SW480 (cell line): Measurements from ENCODE around the gene IFIT3.
"Not testable (repeated sequence)": the region's sequence is repeated elsewhere in the genome, so short reads cannot be mapped to it uniquely, and the experiment has no call there.

Source experiments
- DNase-seq: peaks from one replicate; pipeline ENCODE4 v3.0.0-alpha.2; 2016; ENCODE audit warnings: low spot score

The IFIT3 gene

DNA sequence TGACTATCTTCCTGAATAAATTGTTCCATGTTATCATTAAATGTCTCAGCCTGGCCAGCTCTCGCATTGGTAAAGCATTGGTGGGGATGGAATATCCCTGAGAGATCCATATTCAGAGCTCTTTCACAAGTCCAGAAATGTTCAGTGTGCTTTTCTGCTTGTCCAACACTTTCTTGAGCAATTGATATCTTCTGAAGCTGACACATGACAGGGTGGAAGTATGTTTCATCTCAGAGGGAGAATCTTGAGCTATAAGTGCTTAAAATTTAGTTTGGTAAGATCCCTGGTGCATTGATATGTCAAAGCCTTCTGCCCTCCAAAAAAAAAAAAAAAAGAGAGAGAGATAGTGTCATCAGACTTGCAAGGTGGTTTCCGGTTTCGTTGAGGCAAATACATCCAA lies 7.4 kb downstream of the IFIT3 start:
- no peak for DNase-seq

GRCh38 chr10:89336241-89336640 lies 8.4 kb downstream of the IFIT3 start:
- DNase-seq, result no peak

DNA sequence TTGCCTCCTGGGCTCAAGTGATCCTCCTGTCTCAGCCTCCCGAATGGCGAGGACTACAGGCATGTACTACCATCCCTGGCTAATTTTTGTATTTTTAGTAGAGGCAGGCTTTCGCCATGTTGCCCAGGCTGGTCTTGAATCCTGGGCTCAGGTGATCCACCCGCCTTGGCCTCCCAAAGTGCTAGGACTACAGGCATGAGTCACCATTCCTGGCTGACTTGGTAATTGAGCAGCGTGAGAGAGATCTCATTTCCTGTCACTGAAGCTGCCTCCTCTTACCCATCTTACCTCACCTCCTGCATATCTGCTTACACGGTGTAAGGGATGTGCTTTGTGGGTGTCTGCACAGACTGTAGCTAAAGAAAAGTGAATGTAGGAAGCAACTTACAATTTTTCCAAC lies 9.7 kb downstream of the IFIT3 start:
- DNase-seq, result no peak

- DNase-seq, result no peak
These were observed 10.9 kb downstream of the IFIT3 start for GRCh38 chr10:89338713-89339112.

DNA sequence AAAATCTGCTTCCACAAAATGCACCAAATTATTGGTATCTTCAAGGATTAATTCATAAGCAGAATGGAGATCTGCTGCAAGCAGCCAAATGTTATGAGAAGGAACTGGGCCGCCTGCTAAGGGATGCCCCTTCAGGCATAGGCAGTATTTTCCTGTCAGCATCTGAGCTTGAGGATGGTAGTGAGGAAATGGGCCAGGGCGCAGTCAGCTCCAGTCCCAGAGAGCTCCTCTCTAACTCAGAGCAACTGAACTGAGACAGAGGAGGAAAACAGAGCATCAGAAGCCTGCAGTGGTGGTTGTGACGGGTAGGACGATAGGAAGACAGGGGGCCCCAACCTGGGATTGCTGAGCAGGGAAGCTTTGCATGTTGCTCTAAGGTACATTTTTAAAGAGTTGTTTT lies 12.1 kb downstream of the IFIT3 start:
- no peak for DNase-seq

DNA sequence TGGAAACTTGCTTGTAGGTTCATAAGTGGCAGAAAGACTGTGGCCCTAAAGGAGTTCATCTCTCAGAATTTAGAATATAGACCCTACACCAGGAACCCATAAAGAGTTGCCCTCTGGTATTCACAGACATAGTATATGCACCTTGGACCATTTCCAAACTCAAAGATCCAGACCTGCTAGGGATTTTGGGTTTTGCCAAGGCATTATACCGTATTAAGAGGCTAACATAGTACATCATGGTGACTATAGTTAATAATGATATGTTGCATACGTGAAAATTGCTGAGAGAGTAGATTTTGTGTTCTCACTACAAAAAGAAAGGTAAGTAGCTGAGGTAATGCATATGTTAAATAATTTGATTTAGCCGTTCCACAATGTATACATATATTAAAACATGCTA lies 13.9 kb downstream of the IFIT3 start:
- no peak for DNase-seq

- no peak for DNase-seq
These were observed 14.6 kb downstream of the IFIT3 start for GRCh38 chr10:89342206-89342958.

GRCh38 chr10:89343089-89343767 lies 15.4 kb downstream of the IFIT3 start:
- DNase-seq, result no peak

GRCh38 chr10:89344156-89344555 lies 16.4 kb downstream of the IFIT3 start:
- DNase-seq, result no peak

- no peak for DNase-seq
These were observed 17.7 kb downstream of the IFIT3 start for GRCh38 chr10:89345367-89346000.

DNA sequence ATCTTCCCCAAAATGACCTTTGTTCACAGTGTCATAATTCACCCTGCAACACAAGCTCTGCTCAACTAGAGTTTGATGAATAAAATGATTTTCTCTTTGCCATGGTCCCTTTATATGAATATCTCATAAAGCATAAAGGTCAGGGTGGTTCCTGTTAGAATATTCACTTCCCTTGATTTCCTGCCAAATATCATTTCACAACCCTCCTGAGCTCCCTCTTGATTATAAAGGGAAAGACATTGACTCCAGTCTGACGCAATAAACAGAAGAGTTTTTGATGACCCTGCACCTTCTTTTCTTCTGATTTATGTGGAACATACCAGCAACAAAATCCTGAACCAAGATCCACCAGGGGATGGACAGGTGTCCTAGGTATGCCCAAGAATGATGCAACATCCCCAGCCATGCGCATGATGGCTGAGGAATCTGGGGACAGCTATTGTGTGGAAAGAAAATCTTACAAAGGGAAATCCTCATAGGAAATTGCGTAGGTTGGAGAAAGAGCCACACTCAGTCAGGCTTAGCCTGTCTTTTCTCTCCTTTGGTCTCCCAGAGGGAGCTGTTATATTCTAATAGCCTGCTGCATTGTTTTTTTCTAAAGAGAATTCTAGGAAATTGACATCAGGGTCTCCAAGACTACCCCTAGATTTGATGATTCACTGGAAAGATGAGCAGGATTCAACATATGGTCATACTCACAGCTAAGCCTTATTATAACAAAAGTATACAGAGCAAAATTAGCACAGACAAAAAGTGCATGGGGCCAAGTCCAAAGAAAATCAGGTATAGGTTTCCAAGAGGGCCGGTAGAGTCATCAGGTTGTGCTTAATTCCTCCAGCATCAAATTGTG lies 18.8 kb downstream of the IFIT3 start:
- DNase-seq, result no peak

- DNase-seq, result no peak
These were observed 20.1 kb downstream of the IFIT3 start for GRCh38 chr10:89347701-89348457.

- no peak for DNase-seq
These were observed 20.7 kb downstream of the IFIT3 start for GRCh38 chr10:89348481-89348880.

DNA sequence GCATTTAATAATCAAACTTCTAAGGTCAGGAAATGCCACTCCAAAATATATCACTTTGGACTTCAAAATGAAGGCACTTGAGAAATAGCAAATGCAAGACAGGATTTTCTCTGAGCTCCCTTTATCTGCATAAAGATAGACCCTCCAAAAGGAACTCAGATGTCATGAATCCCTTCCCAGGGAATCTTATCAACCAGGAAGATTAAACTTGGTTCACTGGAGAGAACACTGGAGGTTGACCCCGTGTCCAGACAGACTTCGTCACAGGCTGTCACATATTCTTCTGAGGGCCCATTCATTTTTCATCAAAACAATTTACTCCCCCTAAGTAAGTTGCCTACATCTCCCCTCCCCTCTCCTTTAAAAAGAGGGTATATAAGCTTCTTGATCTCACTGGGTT lies 21.2 kb downstream of the IFIT3 start:
- no peak for DNase-seq

- DNase-seq, result not testable (repeated sequence)
These were observed 23.0 kb downstream of the IFIT3 start for GRCh38 chr10:89350631-89351315.

- DNase-seq, result peak; percentile 50
These were observed 23.6 kb downstream of the IFIT3 start for GRCh38 chr10:89351412-89351779.

- peak; percentile 94 for DNase-seq
These were observed 24.2 kb downstream of the IFIT3 start for GRCh38 chr10:89351780-89352597.

DNA sequence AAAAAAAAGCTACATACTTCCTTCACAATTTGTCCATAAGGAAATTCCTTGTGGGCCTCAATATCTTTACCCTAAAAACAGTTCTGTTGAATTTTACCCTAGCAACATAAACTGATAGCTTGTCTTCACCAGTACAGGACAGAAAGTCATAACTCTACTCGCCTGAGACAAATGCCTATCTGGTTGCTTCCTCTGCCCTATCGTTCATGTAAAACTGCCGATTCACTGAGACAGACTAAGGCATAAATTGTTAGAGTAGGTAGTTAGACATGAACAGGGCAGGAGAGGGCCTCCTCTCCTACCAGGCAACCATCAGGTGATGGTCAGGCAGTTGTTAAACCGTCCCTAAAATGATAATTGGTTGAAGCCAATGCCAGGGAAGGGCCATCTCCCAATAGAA lies 25.0 kb downstream of the IFIT3 start:
- DNase-seq, result no peak

DNA sequence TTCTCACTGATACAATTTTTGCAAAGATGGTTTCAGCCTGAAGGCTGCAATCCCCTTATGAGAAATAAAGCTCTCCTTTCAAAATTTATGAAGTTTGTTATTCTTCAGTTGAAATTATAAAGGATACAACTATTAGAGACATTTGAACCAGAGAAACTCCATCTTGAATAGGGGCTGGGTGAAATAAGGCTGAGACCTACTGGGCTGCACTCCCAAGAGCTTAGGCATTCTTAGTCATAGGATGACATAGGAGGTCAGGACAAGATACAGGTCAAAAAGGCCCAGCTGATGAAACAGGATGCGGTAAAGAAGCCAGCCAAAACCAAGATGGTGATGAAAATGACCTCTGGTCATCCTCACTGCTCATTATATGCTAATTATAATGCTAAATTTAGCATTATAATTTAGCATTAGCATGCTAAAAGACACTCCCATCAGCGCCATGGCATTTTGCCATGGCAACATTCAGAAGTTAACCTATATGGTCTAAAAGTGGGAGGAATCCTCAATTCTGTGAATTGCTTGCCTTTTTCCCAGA lies 27.7 kb downstream of the IFIT3 start:
- no peak for DNase-seq

DNA sequence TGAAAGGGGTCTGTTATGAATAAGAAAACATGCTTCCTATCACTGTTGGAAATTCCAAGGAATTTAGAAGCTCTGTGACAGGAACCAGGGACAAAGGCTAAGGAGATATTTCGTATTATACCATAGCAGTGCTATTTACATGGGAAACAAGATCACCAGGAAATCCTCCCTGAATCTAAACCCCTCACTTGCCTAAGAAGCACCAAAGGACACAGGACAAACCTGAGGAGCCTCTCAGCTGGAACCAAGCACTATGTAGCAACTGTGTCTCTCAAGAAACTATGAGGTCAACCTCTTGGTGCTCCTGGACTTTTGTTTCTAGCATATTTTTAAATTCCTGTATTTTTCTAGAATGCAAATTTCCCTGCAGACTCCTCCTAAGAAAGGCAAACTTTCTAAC lies 29.3 kb downstream of the IFIT3 start:
- no peak for DNase-seq
